ENCODE results near the gene GKAP1. TPM values are rescaled to one million over a fixed set of nuclear protein-coding genes. Genes with fewer than 3 reads are reported as not detected.

Gene GKAP1
- total RNA-seq, 2 donors from 2014 or later: 12.5 to 18.3 TPM

DNA sequence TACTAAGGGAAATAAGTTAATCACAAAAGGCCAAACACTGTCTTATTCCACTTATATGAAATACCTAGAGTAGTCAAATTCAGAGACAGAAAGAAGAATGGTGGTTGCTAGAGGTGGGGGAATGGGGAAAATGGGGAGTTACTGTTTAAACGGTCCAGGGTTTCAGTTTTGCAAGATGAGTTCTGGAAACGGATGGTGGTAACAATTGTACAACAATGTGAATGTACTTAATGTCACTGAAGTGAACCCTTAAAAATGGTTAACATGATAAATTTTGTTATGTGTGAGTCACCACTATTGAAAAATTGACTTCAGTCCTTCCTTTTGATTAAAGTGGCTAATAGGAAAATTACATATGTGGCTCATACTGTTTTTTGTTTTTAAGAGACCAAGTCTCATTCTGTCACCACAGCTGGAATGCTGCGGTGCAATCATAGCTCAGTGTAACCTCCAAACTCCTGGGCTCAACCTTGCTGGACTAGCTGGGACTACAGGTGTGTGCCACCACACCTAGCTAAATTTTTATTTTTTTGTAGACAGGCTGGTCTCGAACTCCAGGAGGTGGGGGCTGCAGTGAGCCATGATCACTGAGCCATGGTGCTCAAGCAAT is 118.5 kb downstream of the GKAP1 start:
- DNase-seq (no peak), ATAC-seq (no peak)
- intact Hi-C loops (cut with DNase I): no loop called here

GRCh38 chr9:83691492-83691891 is 126.1 kb downstream of the GKAP1 start:
- DNase-seq: no peak
- no peak for ATAC-seq
- intact Hi-C loops (cut with DNase I): no loop called here

Other genes starting within 250 kb of the GKAP1 start
- 1 to 10 TPM; 3.4 to 3.5 TPM for gene IDNK, start 194.6 kb downstream of the GKAP1 start, total RNA-seq
- 10 to 100 TPM; 73.3 to 87.9 TPM for gene UBQLN1, start 109.8 kb downstream of the GKAP1 start, total RNA-seq
- 1 to 10 TPM; 4.5 to 4.8 TPM for gene KIF27, start 103.7 kb upstream of the GKAP1 start, total RNA-seq
- gene HNRNPK, start 162.4 kb upstream of the GKAP1 start, total RNA-seq: 100 to 1,000 TPM; 278 to 341 TPM
- 1 to 10 TPM; 3.8 to 4.0 TPM for gene RMI1, start 163.0 kb upstream of the GKAP1 start, total RNA-seq

Data from left cardiac atrium (tissue), 4 donors.